ENCODE results near the gene SH2D4B. TPM values are rescaled to one million over a fixed set of nuclear protein-coding genes. Genes with fewer than 3 reads are reported as not detected.
"Not testable (repeated sequence)": the region's sequence is repeated elsewhere in the genome, so short reads cannot be mapped to it uniquely, and the experiment has no call there.

SH2D4B gene
- total RNA-seq, 1 donor from 2014 or later = not detected

- H3K27me3 ChIP-seq = no peaks in the 10 kb centered on the region
- no peak for TF ChIP-seq POLR2AphosphoS5 (IDR thresholded peaks at IDR 0.05; ENCODE audit: insufficient read depth in 1 of 2, low read depth in 1 of 2)
- TF ChIP-seq POLR2A (IDR thresholded peaks at IDR 0.05) = no peak
- TF ChIP-seq CTCF (IDR thresholded peaks at IDR 0.05) = no peak
- DNase-seq (ENCODE audit: extremely low spot score in 2 of 2) = no peak
- intact Hi-C loops (cut with DNase I) = no loop called here
- H3K27ac ChIP-seq = no peak overlapping the region
- peaks cover 23% of the 10 kb centered on the region for H3K4me1 ChIP-seq
- no peak overlapping the region for H3K4me3 ChIP-seq
- no peaks in the 10 kb centered on the region for H3K9me3 ChIP-seq
- no peaks in the 10 kb centered on the region for H3K36me3 ChIP-seq
Measured at GRCh38 chr10:80529604-80530003, 8.1 kb upstream of the SH2D4B start.

DNA sequence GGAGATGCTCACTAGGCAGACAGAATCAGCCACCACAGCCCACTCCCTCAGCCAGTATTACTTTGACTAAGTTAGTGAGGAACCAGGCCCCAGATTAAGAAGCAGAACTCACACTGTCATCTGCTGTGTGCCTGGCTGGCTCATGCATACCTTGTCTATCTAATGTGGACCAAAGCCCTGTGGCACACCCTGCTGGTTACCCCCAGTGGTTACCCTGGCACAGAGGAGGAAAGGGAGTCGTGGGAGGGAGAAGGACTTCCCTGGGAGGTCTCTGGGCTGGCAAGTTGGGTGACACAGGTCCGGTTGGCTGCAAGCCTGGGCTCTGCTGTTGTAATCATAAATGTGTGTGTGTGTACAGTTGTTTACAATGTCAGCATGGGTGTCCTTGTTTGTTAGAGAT lies 7.5 kb upstream of the SH2D4B start:
- DNase-seq (ENCODE audit: extremely low spot score in 2 of 2) = no peak
- no peaks in the 10 kb centered on the region for H3K36me3 ChIP-seq
- H3K4me3 ChIP-seq = no peak overlapping the region
- no peak overlapping the region for H3K27ac ChIP-seq
- H3K9me3 ChIP-seq = no peaks in the 10 kb centered on the region
- no peak for TF ChIP-seq CTCF (IDR thresholded peaks at IDR 0.05)
- no peak for TF ChIP-seq POLR2A (IDR thresholded peaks at IDR 0.05)
- no peak for TF ChIP-seq POLR2AphosphoS5 (IDR thresholded peaks at IDR 0.05; ENCODE audit: insufficient read depth in 1 of 2, low read depth in 1 of 2)
- peaks cover 23% of the 10 kb centered on the region for H3K4me1 ChIP-seq
- intact Hi-C loops (cut with DNase I) = no loop called here
- no peaks in the 10 kb centered on the region for H3K27me3 ChIP-seq

GRCh38 chr10:80530816-80531215 lies 6.9 kb upstream of the SH2D4B start:
- peaks cover 23% of the 10 kb centered on the region for H3K4me1 ChIP-seq
- no peak overlapping the region for H3K27ac ChIP-seq
- no peaks in the 10 kb centered on the region for H3K27me3 ChIP-seq
- H3K4me3 ChIP-seq = no peak overlapping the region
- no peak for DNase-seq (ENCODE audit: extremely low spot score in 2 of 2)
- H3K36me3 ChIP-seq = no peaks in the 10 kb centered on the region
- H3K9me3 ChIP-seq = no peaks in the 10 kb centered on the region
- TF ChIP-seq POLR2A (IDR thresholded peaks at IDR 0.05) (no peak), POLR2AphosphoS5 (IDR thresholded peaks at IDR 0.05; ENCODE audit: insufficient read depth in 1 of 2, low read depth in 1 of 2) (no peak), CTCF (IDR thresholded peaks at IDR 0.05) (no peak)
- intact Hi-C loops (cut with DNase I) = no loop called here

GRCh38 chr10:80532571-80532970 lies 5.1 kb upstream of the SH2D4B start:
- Histone ChIP-seq H3K27ac (no peak overlapping the region), H3K4me1 (peaks cover 12% of the 10 kb centered on the region), H3K4me3 (no peak overlapping the region), H3K9me3 (no peaks in the 10 kb centered on the region), H3K27me3 (no peaks in the 10 kb centered on the region), H3K36me3 (no peaks in the 10 kb centered on the region)
- DNase-seq (ENCODE audit: extremely low spot score in 2 of 2) = no peak
- TF ChIP-seq POLR2A (IDR thresholded peaks at IDR 0.05) (no peak), CTCF (IDR thresholded peaks at IDR 0.05) (no peak), POLR2AphosphoS5 (IDR thresholded peaks at IDR 0.05; ENCODE audit: insufficient read depth in 1 of 2, low read depth in 1 of 2) (no peak)
- intact Hi-C loops (cut with DNase I) = no loop called here

DNA sequence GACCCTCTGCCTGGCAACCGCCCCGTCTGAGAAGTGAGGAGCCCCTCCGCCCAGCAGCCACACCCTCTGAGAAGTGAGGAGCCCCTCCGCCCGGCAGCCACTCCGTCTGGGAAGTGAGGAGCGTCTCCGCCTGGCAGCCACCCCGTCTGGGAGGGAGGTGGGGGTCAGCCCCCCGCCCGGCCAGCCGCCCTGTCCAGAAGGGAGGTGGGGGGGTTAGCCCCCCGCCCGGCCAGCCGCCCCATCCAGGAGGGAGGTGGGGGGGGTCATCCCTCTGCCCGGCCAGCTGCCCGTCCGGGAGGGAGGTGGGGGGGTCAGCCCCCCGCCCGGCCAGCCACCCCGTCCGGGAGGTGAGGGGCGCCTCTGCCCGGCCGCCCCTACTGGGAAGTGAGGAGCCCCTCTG lies 3.6 kb upstream of the SH2D4B start:
- H3K4me1 ChIP-seq = peaks cover 10% of the 10 kb centered on the region
- H3K27me3 ChIP-seq; H3K4me3 ChIP-seq; H3K27ac ChIP-seq; intact Hi-C loops (cut with DNase I); DNase-seq (ENCODE audit: extremely low spot score in 2 of 2); H3K9me3 ChIP-seq; H3K36me3 ChIP-seq: not testable (repeated sequence)

- H3K27ac ChIP-seq; H3K9me3 ChIP-seq; H3K36me3 ChIP-seq; H3K4me3 ChIP-seq; DNase-seq (ENCODE audit: extremely low spot score in 2 of 2); H3K27me3 ChIP-seq; intact Hi-C loops (cut with DNase I): not testable (repeated sequence)
- peaks cover 10% of the 10 kb centered on the region for H3K4me1 ChIP-seq
Measured at GRCh38 chr10:80534646-80535045, 3.1 kb upstream of the SH2D4B start.
